SU-DHL-6 (cell line): ENCODE measurements around the gene ARHGAP40.

ENCODE experiments used
- H2AFZ ChIP-seq: fragments of 200-600 bp; sonication (generic); 2 replicates; pipeline ENCODE4 v1.6.1; 2014; ENCODE audit warnings: low read depth, mild to moderate bottlenecking, moderate library complexity, mixed read lengths, antibody characterized with exemption, low read length; ENCODE audit not compliant: severe bottlenecking
- H3F3A ChIP-seq: fragments of 200-600 bp; shearing (Covaris generic); 2 replicates; pipeline ENCODE4 v1.6.0; 2016; ENCODE audit warnings: antibody characterized with exemption, mild to moderate bottlenecking; ENCODE audit not compliant: insufficient read depth
- H3K27ac ChIP-seq: fragments of 200-600 bp; sonication (generic); 2 replicates; pipeline ENCODE4 v1.5.1; 2016; ENCODE audit warnings: low read depth, mild to moderate bottlenecking, low read length, moderate library complexity, mixed read lengths
- H3K27me3 ChIP-seq: fragments of 200-600 bp; sonication (generic), shearing (Covaris generic); 2 replicates; pipeline ENCODE4 v1.6.0; 2014; ENCODE audit warnings: mild to moderate bottlenecking, low read length
- H3K36me3 ChIP-seq: fragments of 200-600 bp; sonication (generic); 2 replicates; pipeline ENCODE4 v1.6.1; 2014; ENCODE audit warnings: mild to moderate bottlenecking, low read length, mixed read lengths
- H3K4me2 ChIP-seq: fragments of 300-600, 200-600 bp; shearing (Covaris generic), sonication (generic); 2 replicates; pipeline ENCODE4 v1.6.0; 2014; ENCODE audit warnings: low read length, low read depth, mild to moderate bottlenecking; ENCODE audit not compliant: poor library complexity, severe bottlenecking
- H3K4me3 ChIP-seq: fragments of 200-600 bp; sonication (generic); 2 replicates; pipeline ENCODE4 v1.5.1; 2014; ENCODE audit warnings: antibody characterized with exemption, low read length, mild to moderate bottlenecking, mixed read lengths; ENCODE audit not compliant: insufficient read depth, poor library complexity, severe bottlenecking
- H3K79me2 ChIP-seq: fragments of 200-600 bp; sonication (generic); 2 replicates; pipeline ENCODE4 v1.6.1; 2014; ENCODE audit warnings: mild to moderate bottlenecking, low read length, moderate library complexity; ENCODE audit not compliant: insufficient read depth
- H3K9ac ChIP-seq: fragments of 200-600 bp; sonication (generic); 2 replicates; pipeline ENCODE4 v1.7.0; 2014; ENCODE audit warnings: mild to moderate bottlenecking, low read length
- H3K9me2 ChIP-seq: fragments of 200-600 bp; sonication (generic); replicated peaks from 2 replicates; pipeline ENCODE4 v1.6.1; 2014; ENCODE audit warnings: low read length; ENCODE audit not compliant: insufficient read depth
- H3K9me3 ChIP-seq: fragments of 200-600 bp; sonication (generic); 2 replicates; pipeline ENCODE4 v1.6.1; 2014; ENCODE audit warnings: low read length, mixed read lengths; ENCODE audit not compliant: insufficient read depth
- H4K20me1 ChIP-seq: fragments of 200-600 bp; sonication (generic); 2 replicates; pipeline ENCODE4 v1.6.1; 2014; ENCODE audit warnings: low read depth, mild to moderate bottlenecking, antibody characterized with exemption, low read length, moderate library complexity, mixed read lengths
- CTCF ChIP-seq: fragments of 200-600 bp; sonication (generic); IDR thresholded peaks from one replicate; pipeline ENCODE4 v1.5.1; 2017; ENCODE audit warnings: antibody characterized with exemption, mild to moderate bottlenecking, low read length, moderate library complexity; ENCODE audit not compliant: insufficient read depth, poor library complexity, severe bottlenecking
- EZH2phosphoT487 ChIP-seq: fragments of 200-600 bp; sonication (generic), shearing (Covaris generic); conservative IDR thresholded peaks from 2 replicates; pipeline ENCODE4 v1.6.1; 2018; ENCODE audit warnings: mild to moderate bottlenecking, antibody characterized with exemption, low read length, moderate library complexity, mixed read lengths

ARHGAP40 gene

DNA sequence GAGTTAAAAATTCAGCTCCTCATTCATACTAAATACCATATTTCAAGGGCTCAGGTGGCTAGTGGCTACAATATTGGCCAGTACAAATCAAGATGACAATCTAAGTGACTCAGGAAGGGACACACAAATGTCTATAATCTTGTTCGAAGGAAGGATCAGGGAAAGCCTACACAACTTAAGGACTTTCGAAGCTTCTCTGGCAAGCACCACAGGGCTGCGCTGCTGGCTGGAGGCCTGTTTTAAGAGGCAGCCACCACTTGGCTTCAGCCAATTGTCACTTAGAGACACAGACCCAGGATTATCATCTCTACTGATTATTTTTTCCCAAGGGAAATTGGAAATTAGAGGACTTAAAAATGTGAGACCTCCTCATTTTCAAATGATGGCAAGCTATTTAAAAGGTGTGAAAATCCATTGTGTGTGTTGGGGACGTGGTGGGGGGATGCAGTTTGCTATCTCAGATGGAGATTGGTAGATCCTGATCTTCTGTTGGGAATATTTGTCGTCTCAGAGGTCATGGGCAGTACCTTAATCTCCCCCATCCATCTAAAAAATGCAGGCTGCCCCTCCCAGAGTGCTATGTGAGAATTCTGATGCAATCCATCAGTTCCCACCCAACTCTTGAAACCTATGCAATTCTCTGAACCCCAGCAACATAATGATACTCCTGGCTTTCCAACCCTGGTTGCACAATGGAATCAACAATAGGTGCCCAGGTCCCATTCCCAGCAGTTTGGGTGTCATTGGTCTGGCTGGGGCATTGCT, 11.3 kb downstream of the ARHGAP40 start:
- Histone ChIP-seq H3K27me3 (no peaks in the 10 kb centered on the region), H4K20me1 (no peaks in the 10 kb centered on the region), H3K9me3 (no peaks in the 10 kb centered on the region), H3K4me2 (no peak overlapping the region), H3K9ac (no peak overlapping the region), H3K79me2 (no peaks in the 10 kb centered on the region), H3F3A (no peaks in the 10 kb centered on the region), H3K36me3 (no peaks in the 10 kb centered on the region), H3K9me2 (no peaks in the 10 kb centered on the region), H3K27ac (no peak overlapping the region), H3K4me3 (no peak overlapping the region), H2AFZ (no peak overlapping the region)
- TF ChIP-seq CTCF (no peak), EZH2phosphoT487 (no peak)

- Histone ChIP-seq H3K4me3 (no peak overlapping the region), H3K79me2 (no peaks in the 10 kb centered on the region), H2AFZ (no peak overlapping the region), H3F3A (no peaks in the 10 kb centered on the region), H3K27me3 (no peaks in the 10 kb centered on the region), H3K9ac (no peak overlapping the region), H3K27ac (no peak overlapping the region), H3K36me3 (no peaks in the 10 kb centered on the region), H4K20me1 (no peaks in the 10 kb centered on the region), H3K9me2 (no peaks in the 10 kb centered on the region), H3K9me3 (no peaks in the 10 kb centered on the region), H3K4me2 (no peak overlapping the region)
- TF ChIP-seq CTCF (no peak), EZH2phosphoT487 (no peak)
These were observed 13.7 kb downstream of the ARHGAP40 start for GRCh38 chr20:38615283-38615682.

GRCh38 chr20:38616457-38616856, 14.8 kb downstream of the ARHGAP40 start:
- no peak overlapping the region for H3K27ac ChIP-seq

More at GRCh38 chr20:38616457-38616856, 14.8 kb downstream of the ARHGAP40 start:
- Histone ChIP-seq H3F3A (no peaks in the 10 kb centered on the region), H3K79me2 (no peaks in the 10 kb centered on the region), H3K9ac (no peak overlapping the region), H2AFZ (no peak overlapping the region), H4K20me1 (no peaks in the 10 kb centered on the region), H3K9me3 (no peaks in the 10 kb centered on the region), H3K27me3 (no peaks in the 10 kb centered on the region), H3K9me2 (no peaks in the 10 kb centered on the region), H3K36me3 (no peaks in the 10 kb centered on the region), H3K4me2 (no peak overlapping the region), H3K4me3 (no peak overlapping the region)
- no peak for TF ChIP-seq EZH2phosphoT487
- TF ChIP-seq CTCF = no peak
